Fibroblast of skin of scalp (primary cell): Measurements from ENCODE around the gene CNTN5.

Experiments used
- DNase-seq: peaks from one replicate; pipeline ENCODE4 v3.0.0-alpha.2; 2013

Gene CNTN5

GRCh38 chr11:100340466-100341319 is 1319.9 kb downstream of the CNTN5 start:
- DNase-seq: no peak

GRCh38 chr11:100353083-100353482 is 1332.3 kb downstream of the CNTN5 start:
- no peak for DNase-seq

- no peak for DNase-seq
These were observed 1334.0 kb downstream of the CNTN5 start for GRCh38 chr11:100354736-100355135.

- no peak for DNase-seq
These were observed 1335.3 kb downstream of the CNTN5 start for GRCh38 chr11:100356035-100356434.

GRCh38 chr11:100359281-100359680 is 1338.5 kb downstream of the CNTN5 start:
- DNase-seq: no peak

- no peak for DNase-seq
These were observed 1347.1 kb downstream of the CNTN5 start for GRCh38 chr11:100367892-100368291.

- DNase-seq: no peak
These were observed 1362.7 kb downstream of the CNTN5 start for GRCh38 chr11:100383357-100383865.

GRCh38 chr11:100396266-100396665 is 1375.5 kb downstream of the CNTN5 start:
- DNase-seq: no peak

GRCh38 chr11:100397401-100397800 is 1376.7 kb downstream of the CNTN5 start:
- no peak for DNase-seq

GRCh38 chr11:100403816-100404215 is 1383.1 kb downstream of the CNTN5 start:
- peak; percentile 21 for DNase-seq

GRCh38 chr11:100404907-100405306 is 1384.2 kb downstream of the CNTN5 start:
- no peak for DNase-seq
